Colonic mucosa (tissue), 4 donors: Measurements from ENCODE around the gene FAAP100. TPM values are rescaled to one million over a fixed set of nuclear protein-coding genes. Genes with fewer than 3 reads are reported as not detected.

Experiments
- DNase-seq: peaks from one replicate; pipeline ENCODE4 v3.0.0-alpha.2; 2020
- H3K27ac ChIP-seq: fragments of 200-600 bp; one replicate; pipeline ENCODE4 v1.8.0; 2021
- H3K27me3 ChIP-seq: fragments of 200-600 bp; one replicate; pipeline ENCODE4 v1.8.0; 2021
- H3K36me3 ChIP-seq: fragments of 200-600 bp; one replicate; pipeline ENCODE4 v1.8.0; 2021
- H3K4me1 ChIP-seq: fragments of 200-600 bp; one replicate; pipeline ENCODE4 v1.8.0; 2021; ENCODE audit warnings: mild to moderate bottlenecking
- H3K4me3 ChIP-seq: fragments of 200-600 bp; one replicate; pipeline ENCODE4 v1.8.0; 2021
- H3K9ac ChIP-seq, 2 donors: one replicate each; pipeline ENCODE4 v1.7.0; 2013; ENCODE audit warnings: control low read depth in 2 of 2, low read depth in 2 of 2, low read length in 2 of 2
- H3K9me3 ChIP-seq: fragments of 200-600 bp; one replicate; pipeline ENCODE4 v1.8.0; 2021
- CTCF ChIP-seq: fragments of 200-600 bp; IDR thresholded peaks from one replicate; pipeline ENCODE4 v1.8.0; 2022; ENCODE audit warnings: antibody characterized with exemption, mild to moderate bottlenecking
- intact Hi-C: fragments of 100-400 bp; cut with DNase I; formaldehyde crosslinking; loops from one replicate; pipeline ENCODE4 v1.14.1; 2022
- total RNA-seq, 2 donors: library from RNA; stranded (reverse); fragmentation: NEBNext Ultra II Directional in 1 of 2; extraction: Animal tissue kit (Norgen Biotek cat#: 25700) in 1 of 2; gene quantifications; one replicate each; pipeline ENCODE4 v1.2.1, GENCODE V29; 2021
- donor health status: healthy.
- donor health status: DM: no; HTN: no; CAD: no.
- donor health status: DM: no; HTN: no; CAD: no.

Gene FAAP100
- 10 to 100 TPM; 16.5 to 34.3 TPM for total RNA-seq

GRCh38 chr17:81552244-81553017 is at the start of gene FAAP100:
Gene FAAP100, minus strand, starts transcription at chr17:81552353. Its CDS starts 23 bp downstream, at chr17:81552330.
- TF ChIP-seq CTCF: no peak
- Histone ChIP-seq H3K4me1 (peaks cover 15% of the 10 kb centered on the region), H3K4me3 (peak within 1 kb of the TSS; percentile 92), H3K9ac (peak within 1 kb of the TSS; percentile 85 to 90), H3K36me3 (no peaks in the 10 kb centered on the region), H3K27me3 (no peaks in the 10 kb centered on the region), H3K27ac (peak within 1 kb of the TSS; percentile 94), H3K9me3 (no peaks in the 10 kb centered on the region)
- peak; percentile 73 for DNase-seq
- intact Hi-C loops: no loop called here

- H3K4me3 ChIP-seq: no peak overlapping the region
- H3K9ac ChIP-seq: no peak overlapping the region
- H3K27me3 ChIP-seq: no peaks in the 10 kb centered on the region
- DNase-seq: peak; percentile 52
- H3K36me3 ChIP-seq: peaks cover 19% of the 10 kb centered on the region
- H3K27ac ChIP-seq: no peak overlapping the region
- peak; percentile 74 for TF ChIP-seq CTCF
- H3K9me3 ChIP-seq: no peaks in the 10 kb centered on the region
- no peaks in the 10 kb centered on the region for H3K4me1 ChIP-seq
- intact Hi-C loops: loop anchor here (5.0 kb wide), 1 partner anchor 349 kb away; no protein-coding TSS in a partner anchor
Measured at GRCh38 chr17:81601525-81602120, 49.5 kb upstream of the FAAP100 start.

GRCh38 chr17:81599719-81600486 is 47.8 kb upstream of the FAAP100 start:
- no peak for TF ChIP-seq CTCF
- peaks cover 22% of the 10 kb centered on the region for H3K36me3 ChIP-seq
- H3K9ac ChIP-seq: no peak overlapping the region
- H3K27me3 ChIP-seq: no peaks in the 10 kb centered on the region
- no peak overlapping the region for H3K4me3 ChIP-seq
- no peaks in the 10 kb centered on the region for H3K9me3 ChIP-seq
- DNase-seq: no peak
- intact Hi-C loops: loop anchor here (5.0 kb wide), 2 partner anchors 43 to 348 kb away; no protein-coding TSS in a partner anchor
- H3K27ac ChIP-seq: no peak overlapping the region
- no peaks in the 10 kb centered on the region for H3K4me1 ChIP-seq

GRCh38 chr17:81593105-81593871 is 41.1 kb upstream of the FAAP100 start:
- no peak overlapping the region for H3K27ac ChIP-seq
- no peak overlapping the region for H3K4me3 ChIP-seq
- H3K27me3 ChIP-seq: no peaks in the 10 kb centered on the region
- intact Hi-C loops: no loop called here
- no peaks in the 10 kb centered on the region for H3K4me1 ChIP-seq
- no peaks in the 10 kb centered on the region for H3K9me3 ChIP-seq
- H3K9ac ChIP-seq: no peak overlapping the region
- TF ChIP-seq CTCF: no peak
- DNase-seq: no peak
- H3K36me3 ChIP-seq: peaks cover 11% of the 10 kb centered on the region

- TF ChIP-seq CTCF: no peak
- H3K9me3 ChIP-seq: no peaks in the 10 kb centered on the region
- H3K9ac ChIP-seq: no peak overlapping the region
- H3K36me3 ChIP-seq: peaks cover 15% of the 10 kb centered on the region
- H3K27me3 ChIP-seq: no peaks in the 10 kb centered on the region
- no peaks in the 10 kb centered on the region for H3K4me1 ChIP-seq
- H3K27ac ChIP-seq: no peak overlapping the region
- no peak overlapping the region for H3K4me3 ChIP-seq
- intact Hi-C loops: no loop called here
- no peak for DNase-seq
Measured at GRCh38 chr17:81591971-81592370, 39.8 kb upstream of the FAAP100 start.
